Glutamatergic neuron (in vitro differentiated cells): Measurements from ENCODE around the gene EIF3I. TPM values are rescaled to one million over a fixed set of nuclear protein-coding genes. Genes with fewer than 3 reads are reported as not detected.

Experiments
- DNase-seq: peaks from one replicate; pipeline ENCODE4 v3.0.0; 2022
- H3K27ac Mint-ChIP-seq: one replicate; pipeline ENCODE4 v1.8.0; 2020; ENCODE audit warnings: mild to moderate bottlenecking, mixed read lengths, inconsistent platforms; ENCODE audit not compliant: unreplicated experiment
- H3K27me3 Mint-ChIP-seq: one replicate; pipeline ENCODE4 v1.8.0; 2020; ENCODE audit warnings: mild to moderate bottlenecking, moderate library complexity, mixed read lengths, inconsistent platforms; ENCODE audit not compliant: unreplicated experiment
- H3K36me3 Mint-ChIP-seq: one replicate; pipeline ENCODE4 v1.8.0; 2020; ENCODE audit warnings: mild to moderate bottlenecking, mixed read lengths, inconsistent platforms; ENCODE audit not compliant: unreplicated experiment
- H3K4me1 Mint-ChIP-seq: one replicate; pipeline ENCODE4 v1.8.0; 2020; ENCODE audit warnings: mild to moderate bottlenecking, low read depth, mixed read lengths, inconsistent platforms; ENCODE audit not compliant: unreplicated experiment
- H3K4me3 Mint-ChIP-seq: one replicate; pipeline ENCODE4 v1.8.0; 2020; ENCODE audit warnings: mild to moderate bottlenecking, mixed read lengths, inconsistent platforms; ENCODE audit not compliant: unreplicated experiment
- H3K9me3 Mint-ChIP-seq: one replicate; pipeline ENCODE4 v1.8.0; 2020; ENCODE audit warnings: mild to moderate bottlenecking, moderate library complexity, mixed read lengths, inconsistent platforms; ENCODE audit not compliant: unreplicated experiment
- CTCF ChIP-seq: fragments of 200-600 bp; sonication (generic); IDR thresholded peaks from one replicate; pipeline ENCODE4 v1.5.0; 2021; ENCODE audit not compliant: partially characterized antibody, unreplicated experiment
- total RNA-seq: library from RNA; stranded (reverse); fragmentation: NEBNext Ultra II Directional; extraction: Animal tissue kit (Norgen Biotek cat#: 25700); gene quantifications from one replicate; pipeline ENCODE4 v1.2.1, GENCODE V29; 2021; ENCODE audit not compliant: unreplicated experiment

EIF3I gene
- total RNA-seq, 1 donor from 2014 or later = 103 TPM

- Mint-ChIP-seq H3K4me3 (no peak overlapping the region), H3K27me3 (no peaks in the 10 kb centered on the region), H3K9me3 (peaks cover under 1% of the 10 kb centered on the region), H3K27ac (no peak overlapping the region), H3K36me3 (no peaks in the 10 kb centered on the region), H3K4me1 (peaks cover 5% of the 10 kb centered on the region)
- DNase-seq = no peak
- no peak for TF ChIP-seq CTCF
Observed at GRCh38 chr1:32266921-32267591, 44.8 kb downstream of the EIF3I start.

GRCh38 chr1:32269744-32270143, 47.5 kb downstream of the EIF3I start:
- peaks cover 2% of the 10 kb centered on the region for H3K9me3 Mint-ChIP-seq
- no peak overlapping the region for H3K27ac Mint-ChIP-seq
- H3K27me3 Mint-ChIP-seq = peaks cover 3% of the 10 kb centered on the region
- no peak for TF ChIP-seq CTCF
- DNase-seq = no peak
- peaks cover 4% of the 10 kb centered on the region for H3K36me3 Mint-ChIP-seq
- H3K4me1 Mint-ChIP-seq = peaks cover 5% of the 10 kb centered on the region
- H3K4me3 Mint-ChIP-seq = no peak overlapping the region

GRCh38 chr1:32272557-32273390, 50.6 kb downstream of the EIF3I start:
- Mint-ChIP-seq H3K27ac (no peak overlapping the region), H3K36me3 (peaks cover 4% of the 10 kb centered on the region), H3K9me3 (peaks cover 2% of the 10 kb centered on the region), H3K4me1 (no peaks in the 10 kb centered on the region), H3K4me3 (no peak overlapping the region), H3K27me3 (peaks cover 3% of the 10 kb centered on the region)
- no peak for DNase-seq
- no peak for TF ChIP-seq CTCF

GRCh38 chr1:32273391-32274208, 51.4 kb downstream of the EIF3I start:
- peaks cover 3% of the 10 kb centered on the region for H3K27me3 Mint-ChIP-seq
- no peak for DNase-seq
- peaks cover 4% of the 10 kb centered on the region for H3K36me3 Mint-ChIP-seq
- no peaks in the 10 kb centered on the region for H3K4me1 Mint-ChIP-seq
- peaks cover 2% of the 10 kb centered on the region for H3K9me3 Mint-ChIP-seq
- TF ChIP-seq CTCF = no peak
- no peak overlapping the region for H3K4me3 Mint-ChIP-seq
- no peak overlapping the region for H3K27ac Mint-ChIP-seq
